Spleen (tissue), 7 donors: ENCODE data around the gene RAB1A.

Experiments used
- CTCF ChIP-seq, 11 experiments: fragments of 200-600 bp in 7 of 11; fragments of 450-650 bp in 4 of 11; sonication (generic) in 4 of 11; IDR thresholded peaks in 8 of 11; conservative IDR thresholded peaks in 3 of 11; 1 replicate in 7 of 11; 2 replicates in 4 of 11; pipeline versions ENCODE4 v1.4.0 to v1.8.0; 2016 to 2021; ENCODE audit warnings: antibody characterized with exemption in 11 of 11, inconsistent platforms in 4 of 11, mild to moderate bottlenecking in 1 of 11
- POLR2A ChIP-seq, 3 donors: fragments of 450-650 bp; IDR thresholded peaks; one replicate each; pipeline ENCODE4 v1.5.1; 2017; ENCODE audit warnings: antibody characterized with exemption in 3 of 3, mild to moderate bottlenecking in 1 of 3
- POLR2AphosphoS5 ChIP-seq, 3 donors: sonication (generic); formaldehyde crosslinking; IDR thresholded peaks; one replicate each; pipeline ENCODE4 v1.5.1; 2017; ENCODE audit warnings: antibody characterized with exemption in 3 of 3
- donor health status: DM: no; HTN: no; CAD: no; lungs with moderate emphysema.
- donor health status: DM: no; HTN: no; CAD: no.
- donor health status: DM: no; HTN: no; CAD: no.

- TF ChIP-seq CTCF (IDR thresholded peaks at IDR 0.05 in 8 of 11, conservative IDR thresholded peaks at IDR 0.05 in 3 of 11) (peak in 1 of 11 experiments; percentile 18), POLR2A (IDR thresholded peaks at IDR 0.05) (no peak), POLR2AphosphoS5 (IDR thresholded peaks at IDR 0.05) (no peak)
Measured at GRCh38 chr2:65142515-65142914, 12.6 kb upstream of the RAB1A start.
